HG02938 (cell line): ENCODE results near the gene KRT25.

Experiments used
- ATAC-seq: cut with Tn5 transposase; IDR thresholded peaks from one replicate; pipeline ENCODE4 v1.9.1; 2021; ENCODE audit warnings: mild to moderate bottlenecking, moderate library complexity; ENCODE audit not compliant: unreplicated experiment

The KRT25 gene

GRCh38 chr17:40699371-40699770 is 55.8 kb downstream of the KRT25 start:
- no peak for ATAC-seq
